ENCODE measurements around the gene VNN1. TPM values are rescaled to one million over a fixed set of nuclear protein-coding genes. Genes with fewer than 3 reads are reported as not detected.

Gene VNN1
- total RNA-seq, 1 experiment from 2014 or later, result not detected

DNA sequence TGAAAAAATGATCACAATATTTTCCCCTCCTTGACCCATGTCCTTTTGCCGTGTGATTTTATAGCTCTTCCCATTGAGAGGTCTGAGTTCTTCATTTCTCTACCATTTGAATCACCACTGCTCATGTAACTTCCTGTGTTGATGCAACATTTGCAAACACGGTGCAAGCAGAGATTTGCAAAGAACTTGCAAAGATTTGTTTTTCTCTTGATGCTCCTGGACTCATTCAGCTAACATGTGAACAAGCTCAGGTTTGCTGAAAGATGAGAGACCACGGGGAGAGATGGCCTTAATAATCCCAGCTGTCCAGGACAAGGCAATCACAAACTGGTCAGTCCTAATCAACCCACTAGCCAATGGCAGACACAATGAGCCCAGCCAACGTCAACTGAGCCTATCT, 35.3 kb upstream of the VNN1 start:
- DNase-seq, result no peak
- no peak overlapping the region for H2AFZ ChIP-seq (ENCODE audit: low read length)

GRCh38 chr6:132748446-132748845, 34.6 kb upstream of the VNN1 start:
- Histone ChIP-seq H4K20me1 (ENCODE audit: insufficient read depth, low read depth, low read length) (no peaks in the 10 kb centered on the region), H3K4me1 (ENCODE audit: low read length) (no peaks in the 10 kb centered on the region), H3K4me2 (ENCODE audit: low read depth, low read length, poor library complexity, severe bottlenecking) (no peak overlapping the region), H3K79me2 (ENCODE audit: low read length) (no peaks in the 10 kb centered on the region), H3K4me3 (ENCODE audit: low read length) (no peak overlapping the region), H3K27me3 (ENCODE audit: low read length) (no peaks in the 10 kb centered on the region), H3K9me3 (ENCODE audit: low read length) (no peaks in the 10 kb centered on the region), H3K9me2 (replicated peaks; ENCODE audit: insufficient read depth, low read length) (no peaks in the 10 kb centered on the region), H3K9ac (ENCODE audit: low read length) (no peak overlapping the region), H3K36me3 (ENCODE audit: insufficient read depth, low read length) (0 out of 2 replicates have a peak, but pooled peaks cover 7% of the 10 kb centered on the region), H2AFZ (ENCODE audit: low read length) (no peak overlapping the region), H3K27ac (ENCODE audit: low read length) (no peak overlapping the region)
- DNase-seq, result no peak

More for the DNA sequence above, 35.3 kb upstream of the VNN1 start:
- H3K4me2 ChIP-seq (ENCODE audit: low read depth, low read length, poor library complexity, severe bottlenecking), result no peak overlapping the region
- H3K9me3 ChIP-seq (ENCODE audit: low read length), result no peaks in the 10 kb centered on the region
- no peak overlapping the region for H3K27ac ChIP-seq (ENCODE audit: low read length)
- no peaks in the 10 kb centered on the region for H4K20me1 ChIP-seq (ENCODE audit: insufficient read depth, low read depth, low read length)
- no peaks in the 10 kb centered on the region for H3K9me2 ChIP-seq (replicated peaks; ENCODE audit: insufficient read depth, low read length)
- no peaks in the 10 kb centered on the region for H3K27me3 ChIP-seq (ENCODE audit: low read length)
- H3K36me3 ChIP-seq (ENCODE audit: insufficient read depth, low read length), result 0 out of 2 replicates have a peak, but pooled peaks cover 7% of the 10 kb centered on the region
- no peaks in the 10 kb centered on the region for H3K79me2 ChIP-seq (ENCODE audit: low read length)
- no peak overlapping the region for H3K9ac ChIP-seq (ENCODE audit: low read length)
- H3K4me1 ChIP-seq (ENCODE audit: low read length), result no peaks in the 10 kb centered on the region
- no peak overlapping the region for H3K4me3 ChIP-seq (ENCODE audit: low read length)

- no peak for DNase-seq
- Histone ChIP-seq H3K27ac (ENCODE audit: low read length) (no peak overlapping the region), H3K36me3 (ENCODE audit: insufficient read depth, low read length) (0 out of 2 replicates have a peak, but pooled peaks cover 7% of the 10 kb centered on the region)
These were observed 32.2 kb upstream of the VNN1 start for GRCh38 chr6:132746048-132746447.

DNA sequence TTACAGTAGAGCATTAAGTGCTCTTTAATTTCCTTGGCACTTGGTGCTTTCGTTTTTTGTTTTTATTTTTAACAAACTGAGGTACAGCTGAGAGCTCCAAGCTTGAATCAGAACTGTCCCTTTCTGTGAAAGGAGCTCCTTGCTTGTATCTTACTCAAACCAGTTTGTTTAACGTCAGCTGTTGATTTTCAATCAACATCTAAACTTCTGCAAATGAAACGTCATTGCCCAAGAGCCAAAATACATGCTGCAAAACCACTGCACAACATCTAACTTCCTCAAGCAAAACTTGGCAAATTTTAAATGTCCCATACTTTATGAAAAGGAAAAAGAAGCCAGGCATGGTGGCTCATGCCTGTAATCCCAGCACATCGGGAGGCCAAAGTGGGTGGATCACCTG, 28.6 kb upstream of the VNN1 start:
- H3K9me2 ChIP-seq (replicated peaks; ENCODE audit: insufficient read depth, low read length), result no peaks in the 10 kb centered on the region
- no peaks in the 10 kb centered on the region for H3K9me3 ChIP-seq (ENCODE audit: low read length)
- H3K36me3 ChIP-seq (ENCODE audit: insufficient read depth, low read length), result no peaks in the 10 kb centered on the region
- DNase-seq, result no peak
- no peak overlapping the region for H2AFZ ChIP-seq (ENCODE audit: low read length)
- H3K9ac ChIP-seq (ENCODE audit: low read length), result no peak overlapping the region
- no peak overlapping the region for H3K4me2 ChIP-seq (ENCODE audit: low read depth, low read length, poor library complexity, severe bottlenecking)
- no peaks in the 10 kb centered on the region for H3K4me1 ChIP-seq (ENCODE audit: low read length)
- H3K4me3 ChIP-seq (ENCODE audit: low read length), result no peak overlapping the region
- H3K27ac ChIP-seq (ENCODE audit: low read length), result no peak overlapping the region
- no peaks in the 10 kb centered on the region for H3K79me2 ChIP-seq (ENCODE audit: low read length)
- H4K20me1 ChIP-seq (ENCODE audit: insufficient read depth, low read depth, low read length), result no peaks in the 10 kb centered on the region
- H3K27me3 ChIP-seq (ENCODE audit: low read length), result no peaks in the 10 kb centered on the region

More at GRCh38 chr6:132746048-132746447, 32.2 kb upstream of the VNN1 start:
- H3K9me2 ChIP-seq (replicated peaks; ENCODE audit: insufficient read depth, low read length), result no peaks in the 10 kb centered on the region
- no peak overlapping the region for H3K9ac ChIP-seq (ENCODE audit: low read length)
- no peak overlapping the region for H3K4me3 ChIP-seq (ENCODE audit: low read length)
- no peaks in the 10 kb centered on the region for H4K20me1 ChIP-seq (ENCODE audit: insufficient read depth, low read depth, low read length)
- H3K9me3 ChIP-seq (ENCODE audit: low read length), result no peaks in the 10 kb centered on the region
- H3K4me2 ChIP-seq (ENCODE audit: low read depth, low read length, poor library complexity, severe bottlenecking), result no peak overlapping the region
- H2AFZ ChIP-seq (ENCODE audit: low read length), result no peak overlapping the region
- no peaks in the 10 kb centered on the region for H3K27me3 ChIP-seq (ENCODE audit: low read length)
- H3K79me2 ChIP-seq (ENCODE audit: low read length), result no peaks in the 10 kb centered on the region
- no peaks in the 10 kb centered on the region for H3K4me1 ChIP-seq (ENCODE audit: low read length)

DNA sequence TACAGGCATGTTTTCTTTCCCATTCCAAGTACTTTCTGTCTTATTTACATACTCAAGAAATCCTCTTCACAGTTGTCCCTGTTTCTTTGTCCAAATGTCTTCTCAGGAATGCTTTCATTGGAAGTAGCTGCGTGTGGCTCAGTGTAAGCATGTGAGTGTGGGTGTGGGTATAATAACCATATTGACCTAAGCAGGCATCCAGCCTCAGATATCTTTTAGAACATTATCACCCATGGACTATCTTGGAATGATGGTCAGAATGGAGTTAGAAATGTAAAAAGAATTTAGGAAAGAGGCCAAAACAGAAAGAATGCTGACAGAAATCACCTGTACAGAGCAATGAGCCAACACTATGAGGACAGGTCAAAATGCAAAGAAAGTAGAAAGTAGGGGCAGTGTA, 27.4 kb upstream of the VNN1 start:
- Histone ChIP-seq H3K4me1 (ENCODE audit: low read length) (no peaks in the 10 kb centered on the region), H4K20me1 (ENCODE audit: insufficient read depth, low read depth, low read length) (no peaks in the 10 kb centered on the region), H3K9ac (ENCODE audit: low read length) (no peak overlapping the region), H3K27me3 (ENCODE audit: low read length) (no peaks in the 10 kb centered on the region), H3K27ac (ENCODE audit: low read length) (no peak overlapping the region), H3K79me2 (ENCODE audit: low read length) (no peaks in the 10 kb centered on the region), H3K4me3 (ENCODE audit: low read length) (no peak overlapping the region), H3K4me2 (ENCODE audit: low read depth, low read length, poor library complexity, severe bottlenecking) (no peak overlapping the region), H3K36me3 (ENCODE audit: insufficient read depth, low read length) (no peaks in the 10 kb centered on the region), H3K9me2 (replicated peaks; ENCODE audit: insufficient read depth, low read length) (no peaks in the 10 kb centered on the region), H2AFZ (ENCODE audit: low read length) (no peak overlapping the region), H3K9me3 (ENCODE audit: low read length) (no peaks in the 10 kb centered on the region)
- DNase-seq, result no peak

DNA sequence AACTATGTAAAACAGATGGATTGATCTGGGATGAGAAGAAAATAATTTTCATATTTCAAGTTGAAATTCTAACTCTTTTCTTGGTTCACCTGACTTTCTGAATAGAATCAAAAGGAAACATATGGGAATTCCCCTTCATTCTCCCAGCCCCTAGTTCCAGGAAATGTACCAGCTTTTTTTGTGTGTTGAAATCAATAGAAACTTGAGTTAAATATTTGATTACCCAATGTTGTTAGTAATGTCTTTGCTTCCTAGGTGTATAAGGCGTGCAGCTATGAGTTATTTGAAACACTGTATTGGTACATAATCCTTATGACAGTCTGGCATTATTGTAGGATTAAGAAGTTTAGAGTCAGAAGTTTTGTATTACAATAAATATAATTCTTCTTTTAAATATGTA, 22.4 kb upstream of the VNN1 start:
- DNase-seq, result no peak
- Histone ChIP-seq H2AFZ (ENCODE audit: low read length) (no peak overlapping the region), H3K27me3 (ENCODE audit: low read length) (no peaks in the 10 kb centered on the region), H3K9me3 (ENCODE audit: low read length) (no peaks in the 10 kb centered on the region), H3K4me2 (ENCODE audit: low read depth, low read length, poor library complexity, severe bottlenecking) (no peak overlapping the region), H4K20me1 (ENCODE audit: insufficient read depth, low read depth, low read length) (no peaks in the 10 kb centered on the region), H3K36me3 (ENCODE audit: insufficient read depth, low read length) (no peaks in the 10 kb centered on the region), H3K9ac (ENCODE audit: low read length) (no peak overlapping the region), H3K27ac (ENCODE audit: low read length) (no peak overlapping the region), H3K4me1 (ENCODE audit: low read length) (no peaks in the 10 kb centered on the region), H3K9me2 (replicated peaks; ENCODE audit: insufficient read depth, low read length) (no peaks in the 10 kb centered on the region), H3K79me2 (ENCODE audit: low read length) (no peaks in the 10 kb centered on the region), H3K4me3 (ENCODE audit: low read length) (no peak overlapping the region)

GRCh38 chr6:132734694-132735236, 20.9 kb upstream of the VNN1 start:
- H3K9ac ChIP-seq (ENCODE audit: low read length), result no peak overlapping the region
- H2AFZ ChIP-seq (ENCODE audit: low read length), result no peak overlapping the region

DNA sequence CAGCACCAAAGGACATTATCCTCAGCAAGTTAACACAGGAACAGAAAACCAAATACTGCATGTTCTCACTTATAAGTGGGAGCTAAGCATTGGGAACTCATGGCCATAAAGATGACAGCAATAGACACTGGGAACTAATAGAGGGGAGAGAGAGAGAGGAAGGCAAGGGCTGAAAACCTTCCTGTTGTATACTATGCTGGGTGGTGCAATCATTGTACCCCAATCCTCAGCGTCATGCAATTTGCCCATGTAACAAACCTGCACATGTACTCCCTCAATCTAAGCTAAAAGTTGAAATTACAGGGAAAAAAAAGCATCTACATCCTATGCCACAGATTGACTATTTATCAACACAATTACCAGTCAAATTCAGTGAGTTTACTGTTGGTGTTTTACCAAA, 20.0 kb upstream of the VNN1 start:
- no peak for DNase-seq
- Histone ChIP-seq H3K4me3 (ENCODE audit: low read length) (no peak overlapping the region), H3K9me2 (replicated peaks; ENCODE audit: insufficient read depth, low read length) (no peaks in the 10 kb centered on the region), H3K79me2 (ENCODE audit: low read length) (no peaks in the 10 kb centered on the region), H2AFZ (ENCODE audit: low read length) (no peak overlapping the region), H3K9me3 (ENCODE audit: low read length) (no peaks in the 10 kb centered on the region), H4K20me1 (ENCODE audit: insufficient read depth, low read depth, low read length) (no peaks in the 10 kb centered on the region), H3K4me1 (ENCODE audit: low read length) (no peaks in the 10 kb centered on the region), H3K27ac (ENCODE audit: low read length) (no peak overlapping the region), H3K4me2 (ENCODE audit: low read depth, low read length, poor library complexity, severe bottlenecking) (no peak overlapping the region), H3K27me3 (ENCODE audit: low read length) (no peaks in the 10 kb centered on the region), H3K9ac (ENCODE audit: low read length) (no peak overlapping the region), H3K36me3 (ENCODE audit: insufficient read depth, low read length) (no peaks in the 10 kb centered on the region)

More at GRCh38 chr6:132734694-132735236, 20.9 kb upstream of the VNN1 start:
- Histone ChIP-seq H3K9me2 (replicated peaks; ENCODE audit: insufficient read depth, low read length) (no peaks in the 10 kb centered on the region), H3K79me2 (ENCODE audit: low read length) (no peaks in the 10 kb centered on the region), H3K4me2 (ENCODE audit: low read depth, low read length, poor library complexity, severe bottlenecking) (no peak overlapping the region), H3K4me3 (ENCODE audit: low read length) (no peak overlapping the region), H3K27me3 (ENCODE audit: low read length) (no peaks in the 10 kb centered on the region), H4K20me1 (ENCODE audit: insufficient read depth, low read depth, low read length) (no peaks in the 10 kb centered on the region), H3K4me1 (ENCODE audit: low read length) (no peaks in the 10 kb centered on the region), H3K36me3 (ENCODE audit: insufficient read depth, low read length) (no peaks in the 10 kb centered on the region), H3K27ac (ENCODE audit: low read length) (no peak overlapping the region), H3K9me3 (ENCODE audit: low read length) (no peaks in the 10 kb centered on the region)
- no peak for DNase-seq

All from Karpas-422 (cell line).